HepG2 (cell line): ENCODE results near the gene DIS3L2. TPM values are rescaled to one million over a fixed set of nuclear protein-coding genes. Genes with fewer than 3 reads are reported as not detected.

Experiments
- ARHGAP35 ChIP-seq: sonication (generic); formaldehyde crosslinking; IDR thresholded peaks from 2 replicates; pipeline ENCODE4 v1.9.0; 2022; ENCODE audit warnings: mild to moderate bottlenecking, inconsistent platforms, moderate library complexity, missing genetic modification reagents, borderline replicate concordance
- ASH2L ChIP-seq: fragments of 300-600, 200-600 bp; sonication (generic); IDR thresholded peaks from 2 replicates; pipeline ENCODE4 v1.7.0; 2017; ENCODE audit warnings: low read depth, mild to moderate bottlenecking, moderate library complexity, mixed read lengths, low read length; ENCODE audit not compliant: insufficient read length
- ATF2 ChIP-seq: sonication (generic); formaldehyde crosslinking; IDR thresholded peaks from 2 replicates; pipeline ENCODE4 v1.4.0; 2020; ENCODE audit warnings: missing genetic modification reagents
- CBX5 ChIP-seq: sonication (generic); formaldehyde crosslinking; IDR thresholded peaks from 2 replicates; pipeline ENCODE4 v1.4.0; 2020; ENCODE audit warnings: missing genetic modification reagents, borderline replicate concordance
- JUND ChIP-seq: sonication (generic); formaldehyde crosslinking; IDR thresholded peaks from 2 replicates; pipeline ENCODE4 v1.8.0; 2022; ENCODE audit warnings: mild to moderate bottlenecking, missing genetic modification reagents
- KDM5A ChIP-seq: fragments of 200-600 bp; sonication (generic); IDR thresholded peaks from 2 replicates; pipeline ENCODE4 v1.7.0; 2018; ENCODE audit warnings: antibody characterized with exemption, mild to moderate bottlenecking, low read length, borderline replicate concordance
- SRSF1 ChIP-seq: fragments of 200-400 bp; formaldehyde crosslinking; optimal IDR thresholded peaks from 2 replicates; pipeline ENCODE3; 2017; ENCODE audit warnings: mild to moderate bottlenecking, low read depth, low read length, moderate library complexity
- ZNF124 ChIP-seq: sonication (generic); formaldehyde crosslinking; IDR thresholded peaks from 2 replicates; pipeline ENCODE4 v1.4.0; 2020; ENCODE audit warnings: missing genetic modification reagents
- ZNF607 ChIP-seq: sonication (generic); formaldehyde crosslinking; IDR thresholded peaks from 2 replicates; pipeline ENCODE4 v1.5.1; 2020; ENCODE audit warnings: missing genetic modification reagents, mild to moderate bottlenecking, borderline replicate concordance
- polyA plus RNA-seq, 8 experiments: library from polyadenylated mRNA; depleted of rRNA in 3 of 8; stranded (reverse) in 7 of 8; unstranded in 1 of 8; fragments of >200 nt; fragmentation: Illumina TruSeq in 4 of 8; extraction: Trizol in 4 of 8; gene quantifications; 2 replicates each; pipeline versions ENCODE4 v1.2.1 to v1.2.3, GENCODE V29; 2011 to 2016; ENCODE audit warnings: low read depth in 4 of 8, missing spikeins in 1 of 8, mixed read lengths in 1 of 8; ENCODE audit not compliant: insufficient read depth in 1 of 8
- total RNA-seq, 5 experiments: library from RNA; depleted of rRNA; stranded (reverse); fragments of >200 nt; fragmentation: Illumina TruSeq; extraction: Trizol; gene quantifications; 2 replicates each; pipeline ENCODE4 v1.2.3, GENCODE V29; 2016; ENCODE audit warnings: low read depth in 1 of 5
- TF ChIP-seq, protein P1 (sequence below), 2 experiments: sonication (generic) in 1 of 2; formaldehyde crosslinking in 1 of 2; IDR thresholded peaks; 2 replicates each; pipeline versions ENCODE4 v1.6.1 to v1.9.0; 2014 to 2022; ENCODE audit warnings: antibody characterized with exemption in 1 of 2, borderline replicate concordance in 1 of 2, inconsistent platforms in 1 of 2, low read depth in 1 of 2, missing genetic modification reagents in 1 of 2
- TF ChIP-seq, protein P2 (sequence below): sonication (generic); formaldehyde crosslinking; IDR thresholded peaks from 2 replicates; pipeline ENCODE4 v1.5.1; 2020; ENCODE audit warnings: mild to moderate bottlenecking, moderate library complexity, missing genetic modification reagents
- TF ChIP-seq, protein P3 (sequence below): sonication (generic); formaldehyde crosslinking; IDR thresholded peaks from 2 replicates; pipeline ENCODE4 v1.5.0; 2020; ENCODE audit warnings: mild to moderate bottlenecking, missing genetic modification reagents, moderate library complexity
- TF ChIP-seq, protein P4 (sequence below): sonication (generic); formaldehyde crosslinking; IDR thresholded peaks from 2 replicates; pipeline ENCODE4 v1.4.0; 2020; ENCODE audit warnings: missing genetic modification reagents, borderline replicate concordance

The DIS3L2 gene
- total and polyA plus RNA-seq, 2 of the 13 experiments (the other 11 are each of a cell fraction or from before 2014, with no cell fraction given): 7.0 to 23.9 TPM

GRCh38 chr2:232142049-232142448 is 180.5 kb downstream of the DIS3L2 start (continued):
- TF ChIP-seq ASH2L (no peak), CBX5 (CRISPR knock-in tag) (no peak), ATF2 (0 out of 2 replicates have a peak, but pooled peaks have one; percentile 14), JUND (CRISPR knock-in tag) (no peak), ARHGAP35 (no peak), ZNF607 (CRISPR knock-in tag) (no peak), SRSF1 (no peak), ZNF124 (CRISPR knock-in tag) (no peak), KDM5A (no peak)
- TF ChIP-seq, protein P1, sequence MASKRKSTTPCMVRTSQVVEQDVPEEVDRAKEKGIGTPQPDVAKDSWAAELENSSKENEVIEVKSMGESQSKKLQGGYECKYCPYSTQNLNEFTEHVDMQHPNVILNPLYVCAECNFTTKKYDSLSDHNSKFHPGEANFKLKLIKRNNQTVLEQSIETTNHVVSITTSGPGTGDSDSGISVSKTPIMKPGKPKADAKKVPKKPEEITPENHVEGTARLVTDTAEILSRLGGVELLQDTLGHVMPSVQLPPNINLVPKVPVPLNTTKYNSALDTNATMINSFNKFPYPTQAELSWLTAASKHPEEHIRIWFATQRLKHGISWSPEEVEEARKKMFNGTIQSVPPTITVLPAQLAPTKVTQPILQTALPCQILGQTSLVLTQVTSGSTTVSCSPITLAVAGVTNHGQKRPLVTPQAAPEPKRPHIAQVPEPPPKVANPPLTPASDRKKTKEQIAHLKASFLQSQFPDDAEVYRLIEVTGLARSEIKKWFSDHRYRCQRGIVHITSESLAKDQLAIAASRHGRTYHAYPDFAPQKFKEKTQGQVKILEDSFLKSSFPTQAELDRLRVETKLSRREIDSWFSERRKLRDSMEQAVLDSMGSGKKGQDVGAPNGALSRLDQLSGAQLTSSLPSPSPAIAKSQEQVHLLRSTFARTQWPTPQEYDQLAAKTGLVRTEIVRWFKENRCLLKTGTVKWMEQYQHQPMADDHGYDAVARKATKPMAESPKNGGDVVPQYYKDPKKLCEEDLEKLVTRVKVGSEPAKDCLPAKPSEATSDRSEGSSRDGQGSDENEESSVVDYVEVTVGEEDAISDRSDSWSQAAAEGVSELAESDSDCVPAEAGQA (IDR thresholded peaks at IDR 0.05; ENCODE audit: low read depth): no peak
- TF ChIP-seq, protein P1 (CRISPR knock-in tag; IDR thresholded peaks at IDR 0.05; ENCODE audit: borderline replicate concordance): no peak
- TF ChIP-seq, protein P2, sequence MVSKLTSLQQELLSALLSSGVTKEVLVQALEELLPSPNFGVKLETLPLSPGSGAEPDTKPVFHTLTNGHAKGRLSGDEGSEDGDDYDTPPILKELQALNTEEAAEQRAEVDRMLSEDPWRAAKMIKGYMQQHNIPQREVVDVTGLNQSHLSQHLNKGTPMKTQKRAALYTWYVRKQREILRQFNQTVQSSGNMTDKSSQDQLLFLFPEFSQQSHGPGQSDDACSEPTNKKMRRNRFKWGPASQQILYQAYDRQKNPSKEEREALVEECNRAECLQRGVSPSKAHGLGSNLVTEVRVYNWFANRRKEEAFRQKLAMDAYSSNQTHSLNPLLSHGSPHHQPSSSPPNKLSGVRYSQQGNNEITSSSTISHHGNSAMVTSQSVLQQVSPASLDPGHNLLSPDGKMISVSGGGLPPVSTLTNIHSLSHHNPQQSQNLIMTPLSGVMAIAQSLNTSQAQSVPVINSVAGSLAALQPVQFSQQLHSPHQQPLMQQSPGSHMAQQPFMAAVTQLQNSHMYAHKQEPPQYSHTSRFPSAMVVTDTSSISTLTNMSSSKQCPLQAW (CRISPR knock-in tag): no peak
- TF ChIP-seq, protein P3, sequence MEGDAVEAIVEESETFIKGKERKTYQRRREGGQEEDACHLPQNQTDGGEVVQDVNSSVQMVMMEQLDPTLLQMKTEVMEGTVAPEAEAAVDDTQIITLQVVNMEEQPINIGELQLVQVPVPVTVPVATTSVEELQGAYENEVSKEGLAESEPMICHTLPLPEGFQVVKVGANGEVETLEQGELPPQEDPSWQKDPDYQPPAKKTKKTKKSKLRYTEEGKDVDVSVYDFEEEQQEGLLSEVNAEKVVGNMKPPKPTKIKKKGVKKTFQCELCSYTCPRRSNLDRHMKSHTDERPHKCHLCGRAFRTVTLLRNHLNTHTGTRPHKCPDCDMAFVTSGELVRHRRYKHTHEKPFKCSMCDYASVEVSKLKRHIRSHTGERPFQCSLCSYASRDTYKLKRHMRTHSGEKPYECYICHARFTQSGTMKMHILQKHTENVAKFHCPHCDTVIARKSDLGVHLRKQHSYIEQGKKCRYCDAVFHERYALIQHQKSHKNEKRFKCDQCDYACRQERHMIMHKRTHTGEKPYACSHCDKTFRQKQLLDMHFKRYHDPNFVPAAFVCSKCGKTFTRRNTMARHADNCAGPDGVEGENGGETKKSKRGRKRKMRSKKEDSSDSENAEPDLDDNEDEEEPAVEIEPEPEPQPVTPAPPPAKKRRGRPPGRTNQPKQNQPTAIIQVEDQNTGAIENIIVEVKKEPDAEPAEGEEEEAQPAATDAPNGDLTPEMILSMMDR (CRISPR knock-in tag): peak; percentile 73
- TF ChIP-seq, protein P4, sequence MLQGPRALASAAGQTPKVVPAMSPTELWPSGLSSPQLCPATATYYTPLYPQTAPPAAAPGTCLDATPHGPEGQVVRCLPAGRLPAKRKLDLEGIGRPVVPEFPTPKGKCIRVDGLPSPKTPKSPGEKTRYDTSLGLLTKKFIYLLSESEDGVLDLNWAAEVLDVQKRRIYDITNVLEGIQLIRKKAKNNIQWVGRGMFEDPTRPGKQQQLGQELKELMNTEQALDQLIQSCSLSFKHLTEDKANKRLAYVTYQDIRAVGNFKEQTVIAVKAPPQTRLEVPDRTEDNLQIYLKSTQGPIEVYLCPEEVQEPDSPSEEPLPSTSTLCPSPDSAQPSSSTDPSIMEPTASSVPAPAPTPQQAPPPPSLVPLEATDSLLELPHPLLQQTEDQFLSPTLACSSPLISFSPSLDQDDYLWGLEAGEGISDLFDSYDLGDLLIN (CRISPR knock-in tag): no peak
